Amygdala (tissue), 56 donors: ENCODE results near the gene SSX3.
"Not testable (repeated sequence)": the region's sequence is repeated elsewhere in the genome, so short reads cannot be mapped to it uniquely, and the experiment has no call there.

Experiments
- DNase-seq, 56 donors: peaks; one replicate each; lab custom pipeline; 2025; lab: John Stamatoyannopoulos, UW

SSX3 gene, protein sequence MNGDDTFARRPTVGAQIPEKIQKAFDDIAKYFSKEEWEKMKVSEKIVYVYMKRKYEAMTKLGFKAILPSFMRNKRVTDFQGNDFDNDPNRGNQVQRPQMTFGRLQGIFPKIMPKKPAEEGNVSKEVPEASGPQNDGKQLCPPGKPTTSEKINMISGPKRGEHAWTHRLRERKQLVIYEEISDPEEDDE

GRCh38 chrX:48356315-48357094, at the start of gene SSX3:
TSS of gene SSX3 (minus strand) at chrX:48356703. CDS start at chrX:48355249, 1,454 bp downstream.
- DNase-seq, result peak in 1 of 56 donors; percentile 0

DNA sequence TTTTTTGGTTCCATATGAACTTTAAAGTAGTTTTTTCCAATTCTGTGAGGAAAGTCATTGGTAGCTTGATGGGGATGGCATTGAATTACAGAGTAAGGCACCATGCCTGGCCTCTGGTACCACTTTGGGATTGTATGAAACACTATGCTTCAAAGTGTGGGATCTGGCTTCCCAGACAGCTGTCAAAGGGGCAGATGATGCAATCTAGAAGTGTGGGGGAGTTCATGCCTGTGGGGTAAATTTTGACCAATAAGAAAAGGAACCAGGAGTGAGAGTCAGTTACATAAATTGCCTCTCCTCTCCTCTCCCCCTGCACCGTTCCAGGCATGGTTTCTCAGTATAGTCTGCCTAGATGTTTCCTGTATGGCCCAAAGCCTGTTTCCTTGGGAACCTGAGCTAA, 41.3 kb upstream of the SSX3 start:
- not testable (repeated sequence) for DNase-seq

GRCh38 chrX:48396931-48397330, 40.4 kb upstream of the SSX3 start:
- DNase-seq, result not testable (repeated sequence)

- not testable (repeated sequence) for DNase-seq
Measured at GRCh38 chrX:48383239-48383638, 26.7 kb upstream of the SSX3 start, which contains the start of gene SSX4. TSS of gene SSX4 (plus strand) at chrX:48383539. CDS start at chrX:48384054, 515 bp downstream.

DNA sequence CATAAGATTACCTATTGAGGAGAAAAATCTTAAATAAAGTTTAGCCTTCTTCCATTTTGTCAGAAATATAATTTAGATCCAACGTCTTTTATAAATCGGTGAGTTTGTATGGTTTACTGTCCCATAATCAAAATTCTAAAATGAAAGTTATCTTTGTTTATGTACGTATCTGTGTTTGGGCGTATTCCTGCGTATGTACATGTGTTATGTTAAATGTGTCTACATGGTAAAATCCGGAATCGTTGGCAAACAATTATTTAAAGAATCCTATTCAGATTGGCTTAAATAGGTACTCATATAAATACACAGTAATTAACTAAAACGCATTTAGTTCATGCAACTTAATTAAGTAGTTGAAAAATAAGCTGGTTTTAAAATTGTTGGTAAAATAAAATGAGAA, 13.9 kb upstream of the SSX3 start:
- not testable (repeated sequence) for DNase-seq

GRCh38 chrX:48367717-48368408, 11.4 kb upstream of the SSX3 start:
- not testable (repeated sequence) for DNase-seq

DNA sequence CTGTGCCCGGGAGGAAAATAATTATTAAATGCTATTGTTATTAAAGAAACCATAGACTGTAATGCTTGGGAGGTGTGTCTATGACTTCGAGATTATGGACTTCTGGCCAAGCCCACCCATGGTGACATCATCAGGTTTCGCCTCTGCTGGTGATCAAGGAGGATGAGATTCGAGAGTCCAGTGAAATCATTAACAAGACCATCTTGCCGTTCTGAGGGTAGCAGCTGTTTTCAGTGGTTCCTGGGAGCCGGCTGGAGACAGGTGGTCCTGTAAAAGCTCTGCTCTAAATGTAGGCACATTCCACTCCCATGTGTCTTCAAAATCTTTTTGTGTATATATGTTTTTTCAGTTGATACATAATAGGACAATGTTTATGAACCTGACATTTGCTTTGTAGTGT, 2.8 kb upstream of the SSX3 start:
- DNase-seq, result not testable (repeated sequence)

GRCh38 chrX:48357681-48358080, 1.2 kb upstream of the SSX3 start:
- DNase-seq, result no peak

DNA sequence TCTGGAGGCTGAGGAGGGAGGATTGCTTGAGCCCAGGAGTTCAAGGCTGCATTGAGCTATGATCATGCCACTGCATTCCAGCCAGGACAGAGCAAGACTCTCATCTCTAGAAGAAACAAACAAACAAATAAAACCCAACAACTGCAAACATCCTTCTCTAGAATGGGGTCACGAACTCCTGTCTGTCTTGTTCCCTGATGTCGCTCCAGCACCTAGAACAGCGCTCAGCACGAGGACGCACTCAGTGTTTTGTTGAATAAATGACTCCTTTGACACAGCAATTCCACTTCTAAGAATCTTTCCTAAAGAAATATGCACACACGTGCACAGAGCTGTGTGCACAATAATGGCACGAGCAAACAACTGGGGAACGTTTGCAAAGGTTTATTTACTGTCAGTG, 10.4 kb downstream of the SSX3 start:
- not testable (repeated sequence) for DNase-seq

DNA sequence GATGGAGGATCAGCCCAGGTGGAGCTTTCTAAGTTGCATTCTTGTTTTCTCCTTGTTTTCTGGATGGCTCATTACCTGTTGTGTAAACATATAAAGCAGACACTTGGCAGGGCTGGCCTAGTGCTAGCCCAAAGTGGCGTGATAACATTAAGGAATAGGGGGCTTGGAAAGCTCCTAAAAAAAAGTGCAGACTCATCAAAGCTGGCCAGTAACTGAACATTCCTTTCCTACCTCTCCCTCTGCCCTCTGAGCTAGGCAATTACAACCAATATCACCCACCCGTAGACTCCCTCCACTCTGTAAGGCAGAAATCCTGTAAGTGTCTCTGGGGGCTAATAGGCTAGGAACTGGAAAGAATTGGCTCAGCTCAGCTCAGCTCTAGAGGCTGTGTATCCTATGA, 42.5 kb downstream of the SSX3 start:
- not testable (repeated sequence) for DNase-seq

- DNase-seq, result no peak
Measured at GRCh38 chrX:48306175-48306574, 50.3 kb downstream of the SSX3 start.
